GM12875 (cell line): ENCODE measurements around the gene THADA.

Experiments used
- H3K4me3 ChIP-seq: one replicate; pipeline ENCODE4 v1.5.1; 2011; ENCODE audit warnings: low read depth, low read length, control low read depth
- TF ChIP-seq, protein P1 (sequence below): IDR thresholded peaks from 2 replicates; pipeline ENCODE4 v1.5.1; 2011; ENCODE audit warnings: low read depth, mild to moderate bottlenecking, control low read depth, inconsistent platforms, low read length, moderate library complexity, borderline replicate concordance; ENCODE audit not compliant: insufficient read depth

Gene THADA

DNA sequence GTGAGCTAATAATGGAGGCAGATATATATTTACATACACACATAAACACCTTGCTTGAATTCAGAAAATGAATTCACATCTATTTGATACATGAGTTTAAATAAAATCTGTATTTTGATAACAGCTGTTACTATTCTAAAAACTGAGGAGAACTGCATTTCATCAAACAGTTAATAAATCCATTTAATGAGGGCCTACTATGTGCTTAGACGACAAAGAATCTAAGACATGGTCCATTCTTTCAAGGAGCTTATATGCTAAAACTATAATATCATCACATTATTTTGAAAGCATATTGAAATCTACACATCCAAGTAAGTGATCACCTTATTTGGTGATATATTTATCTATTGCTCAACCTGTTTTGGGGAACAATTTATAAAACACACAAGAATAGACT is 278.6 kb downstream of the THADA start:
- TF ChIP-seq, protein P1, sequence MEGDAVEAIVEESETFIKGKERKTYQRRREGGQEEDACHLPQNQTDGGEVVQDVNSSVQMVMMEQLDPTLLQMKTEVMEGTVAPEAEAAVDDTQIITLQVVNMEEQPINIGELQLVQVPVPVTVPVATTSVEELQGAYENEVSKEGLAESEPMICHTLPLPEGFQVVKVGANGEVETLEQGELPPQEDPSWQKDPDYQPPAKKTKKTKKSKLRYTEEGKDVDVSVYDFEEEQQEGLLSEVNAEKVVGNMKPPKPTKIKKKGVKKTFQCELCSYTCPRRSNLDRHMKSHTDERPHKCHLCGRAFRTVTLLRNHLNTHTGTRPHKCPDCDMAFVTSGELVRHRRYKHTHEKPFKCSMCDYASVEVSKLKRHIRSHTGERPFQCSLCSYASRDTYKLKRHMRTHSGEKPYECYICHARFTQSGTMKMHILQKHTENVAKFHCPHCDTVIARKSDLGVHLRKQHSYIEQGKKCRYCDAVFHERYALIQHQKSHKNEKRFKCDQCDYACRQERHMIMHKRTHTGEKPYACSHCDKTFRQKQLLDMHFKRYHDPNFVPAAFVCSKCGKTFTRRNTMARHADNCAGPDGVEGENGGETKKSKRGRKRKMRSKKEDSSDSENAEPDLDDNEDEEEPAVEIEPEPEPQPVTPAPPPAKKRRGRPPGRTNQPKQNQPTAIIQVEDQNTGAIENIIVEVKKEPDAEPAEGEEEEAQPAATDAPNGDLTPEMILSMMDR: no peak
- H3K4me3 ChIP-seq: no peak overlapping the region

DNA sequence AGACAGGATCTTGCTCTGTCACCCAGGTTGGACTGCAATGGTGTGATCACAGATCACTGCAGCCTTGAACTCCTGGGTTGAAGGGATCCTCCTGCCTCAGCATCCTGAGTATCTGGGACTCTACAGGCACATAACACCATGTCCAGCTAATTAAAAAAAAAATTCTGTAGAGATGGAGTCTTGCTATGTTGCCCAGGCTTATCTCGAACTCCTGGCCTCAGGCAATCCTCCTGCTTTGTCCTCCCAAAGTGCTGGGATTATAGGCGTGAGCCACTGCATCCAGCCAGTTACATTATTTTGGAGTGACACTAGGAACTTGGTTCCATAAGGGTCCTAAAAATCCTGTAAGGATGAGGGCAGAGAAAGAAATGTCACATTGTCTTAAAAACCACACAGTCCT is 280.4 kb downstream of the THADA start:
- TF ChIP-seq, protein P1: no peak
- no peak overlapping the region for H3K4me3 ChIP-seq

DNA sequence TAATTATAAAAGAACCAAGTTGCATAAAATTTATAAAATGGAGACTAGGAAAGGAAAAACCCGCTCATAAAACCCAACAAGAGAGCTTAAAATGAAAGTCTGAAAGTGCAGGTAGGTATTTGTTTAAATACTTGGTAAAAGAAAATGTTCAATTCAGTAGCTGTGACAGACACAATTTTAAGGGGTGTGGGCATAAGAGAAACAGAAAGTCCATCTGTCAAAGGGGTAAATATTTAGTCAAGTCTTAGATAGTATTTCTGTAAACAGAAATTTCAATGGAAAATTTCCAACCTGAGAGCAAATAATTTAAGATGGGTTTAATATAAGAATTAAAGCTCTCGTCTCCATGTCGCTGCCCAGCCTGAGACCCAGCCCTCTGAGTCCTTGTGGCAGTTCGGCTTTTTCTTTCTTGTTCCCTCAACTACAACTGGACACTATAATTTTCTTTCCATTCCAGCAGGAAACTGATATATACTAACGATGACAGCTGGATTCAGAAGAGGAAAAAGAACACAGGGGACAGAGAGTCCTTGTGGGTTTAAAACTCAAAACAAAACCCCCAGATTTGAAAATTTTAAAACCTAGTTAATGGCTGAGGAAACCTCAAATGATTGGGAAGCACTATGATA is 281.4 kb downstream of the THADA start:
- H3K4me3 ChIP-seq: no peak overlapping the region
- TF ChIP-seq, protein P1: no peak

DNA sequence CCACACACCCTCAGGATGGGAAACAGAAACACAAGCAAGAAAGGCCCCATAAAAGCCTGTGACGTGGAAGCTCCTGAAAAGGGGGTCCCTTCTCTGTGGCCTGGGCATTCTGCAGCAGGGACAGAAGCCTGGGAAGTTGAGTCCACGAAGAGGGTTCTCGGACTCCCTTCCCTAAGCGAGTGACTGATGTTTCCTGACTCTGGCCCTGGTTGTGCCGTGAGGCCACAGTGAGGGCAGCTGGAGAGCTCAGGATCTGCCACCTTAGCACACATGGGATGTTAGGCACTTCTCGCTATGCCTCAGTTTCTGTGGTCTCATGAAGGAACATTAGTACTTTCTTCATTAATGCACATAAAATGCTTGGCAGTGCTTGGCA is 282.2 kb downstream of the THADA start:
- TF ChIP-seq, protein P1: no peak
- no peak overlapping the region for H3K4me3 ChIP-seq

DNA sequence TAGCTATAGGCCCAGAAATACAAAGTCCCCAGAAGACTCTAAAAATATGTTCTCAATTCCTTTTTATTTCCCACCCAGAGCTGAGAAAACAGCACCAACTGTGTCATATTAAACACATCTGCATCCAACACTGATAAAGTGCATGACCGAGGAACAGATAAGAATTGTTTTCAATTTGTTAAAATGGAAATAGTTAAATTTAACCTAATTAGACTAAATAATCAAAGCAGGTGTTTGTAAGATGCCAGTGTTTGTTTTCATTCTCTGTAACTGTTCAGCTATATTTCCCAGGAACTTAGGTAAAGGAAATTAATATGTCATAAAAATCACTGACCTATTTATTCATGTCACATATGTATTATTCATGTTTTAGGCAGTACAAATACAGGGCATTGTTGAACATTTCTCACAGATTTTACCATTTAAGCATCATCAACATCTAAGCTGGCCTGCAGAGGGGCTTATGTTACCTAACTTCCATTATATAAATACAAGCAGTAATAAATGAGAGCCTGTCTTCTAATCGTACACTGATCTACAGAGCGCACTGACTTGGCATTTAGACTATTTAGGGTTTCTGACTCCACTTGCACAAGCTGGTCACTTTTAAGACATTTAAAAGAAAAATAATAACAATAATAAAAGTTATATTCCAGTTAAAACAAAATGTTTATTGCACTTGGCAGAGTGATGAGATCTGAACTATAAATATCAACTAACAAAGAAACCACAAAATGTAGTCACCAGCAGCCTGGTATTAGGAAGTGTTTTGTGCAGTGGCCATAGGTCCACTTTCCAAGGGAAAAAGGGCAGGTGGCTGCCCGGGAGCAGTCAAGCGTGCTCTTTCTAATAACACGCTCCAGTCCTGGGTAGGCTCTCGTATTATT is 282.8 kb downstream of the THADA start:
- TF ChIP-seq, protein P1: no peak
- no peak overlapping the region for H3K4me3 ChIP-seq

DNA sequence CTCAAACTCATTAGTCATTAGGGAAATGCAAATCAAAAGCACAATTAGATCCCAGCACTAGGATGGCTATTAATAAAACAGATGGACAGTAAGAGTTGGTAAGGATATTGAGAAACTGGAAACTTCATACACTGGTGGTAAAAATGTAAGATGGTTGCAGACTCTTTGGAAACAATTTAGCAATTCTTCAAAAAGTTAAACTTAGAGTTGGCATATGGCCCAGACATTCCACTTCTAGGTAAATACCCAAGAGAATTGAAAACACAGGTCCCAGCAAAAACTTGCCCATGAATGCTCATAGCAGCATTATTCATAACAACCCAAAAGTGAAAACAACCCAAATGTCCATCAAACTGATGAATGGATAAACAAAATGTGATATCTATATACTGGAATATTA is 284.6 kb downstream of the THADA start:
- TF ChIP-seq, protein P1: no peak
- H3K4me3 ChIP-seq: no peak overlapping the region

DNA sequence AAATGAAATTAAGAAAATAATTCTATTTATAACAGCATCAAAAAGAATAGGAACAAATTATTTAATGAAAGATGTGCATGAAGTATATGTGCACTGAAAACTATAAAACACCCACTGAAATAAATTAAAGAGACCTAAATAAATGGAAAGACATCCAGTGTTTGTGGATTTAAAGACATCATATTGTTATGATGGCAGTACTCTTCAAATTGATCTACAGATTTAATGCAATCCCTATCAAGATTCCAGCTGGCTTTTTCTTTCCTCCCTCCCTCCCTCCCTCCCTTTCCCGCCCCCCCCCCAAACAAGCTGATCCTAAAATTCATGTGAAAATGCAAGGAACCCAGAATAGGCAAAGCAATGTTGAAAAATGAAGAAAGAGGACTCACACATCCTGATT is 285.9 kb downstream of the THADA start:
- H3K4me3 ChIP-seq: no peak overlapping the region
- TF ChIP-seq, protein P1: no peak
